Fibroblast of lung (primary cell): ENCODE measurements around the gene POGZ.

Source experiments
- CTCF ChIP-seq, 2 donors: IDR thresholded peaks in 1 of 2; conservative IDR thresholded peaks in 1 of 2; 1 replicate in 1 of 2; 2 replicates in 1 of 2; pipeline ENCODE4 v1.5.1; 2011 to 2012; ENCODE audit warnings: low read length in 2 of 2, control low read depth in 1 of 2, inconsistent platforms in 1 of 2, low read depth in 1 of 2, mild to moderate bottlenecking in 1 of 2
- EZH2 ChIP-seq: IDR thresholded peaks from 2 replicates; pipeline ENCODE4 v1.5.1; 2012; ENCODE audit warnings: low read length, control low read depth, mild to moderate bottlenecking; ENCODE audit errors: missing control alignments

- TF ChIP-seq CTCF (conservative IDR thresholded peaks at IDR 0.05 in 1 of 2, IDR thresholded peaks at IDR 0.05 in 1 of 2; ENCODE audit: low read depth in 1 of 2, low read length in 2 of 2), result no peak
- TF ChIP-seq EZH2, result no peak
Measured at GRCh38 chr1:151504252-151504651, 45.0 kb upstream of the POGZ start.
